Mucosa of descending colon (tissue), 3 donors: ENCODE measurements around the gene ABCC4. TPM values are rescaled to one million over a fixed set of nuclear protein-coding genes. Genes with fewer than 3 reads are reported as not detected.

Source experiments
- ATAC-seq: fragments of 200-7000 bp; cut with Tn5 transposase; one replicate; pipeline ENCODE4 v1.9.1; 2020; ENCODE audit warnings: mild to moderate bottlenecking, moderate library complexity
- DNase-seq, 3 donors: peaks; one replicate each; pipeline ENCODE4 v3.0.0-alpha.2; 2020
- H3K36me3 ChIP-seq: fragments of 200-600 bp; one replicate; pipeline ENCODE4 v1.8.0; 2021; ENCODE audit warnings: low read depth, mild to moderate bottlenecking
- H3K4me1 ChIP-seq: fragments of 200-600 bp; one replicate; pipeline ENCODE4 v1.8.0; 2021; ENCODE audit warnings: low read depth, mild to moderate bottlenecking
- H3K4me3 ChIP-seq: fragments of 200-600 bp; one replicate; pipeline ENCODE4 v1.8.0; 2021; ENCODE audit warnings: mild to moderate bottlenecking
- H3K9me3 ChIP-seq: fragments of 200-600 bp; one replicate; pipeline ENCODE4 v1.8.0; 2021; ENCODE audit warnings: mild to moderate bottlenecking
- CTCF ChIP-seq: fragments of 200-600 bp; IDR thresholded peaks from one replicate; pipeline ENCODE4 v1.8.0; 2022; ENCODE audit warnings: antibody characterized with exemption, mild to moderate bottlenecking
- intact Hi-C, 2 donors: fragments of 100-400 bp; cut with DNase I in 1 of 2; cut with micrococcal nuclease in 1 of 2; formaldehyde crosslinking; loops; one replicate each; pipeline versions ENCODE4 v1.11.0 to v1.11.1; 2022; cut with DNase I, micrococcal nuclease
- total RNA-seq, 3 donors: library from RNA; stranded (reverse); fragmentation: NEBNext Ultra II Directional in 2 of 3; extraction: Animal tissue kit (Norgen Biotek cat#: 25700) in 2 of 3; gene quantifications; one replicate each; pipeline versions ENCODE4 v1.2.1 to v1.2.4, GENCODE V29; 2021 to 2023
- donor health status: DM: no; HTN: no; CAD: no; lungs with moderate emphysema.
- donor health status: DM: no; HTN: no; CAD: no.
- donor health status: DM: no; HTN: yes; CAD: no.

Gene ABCC4
- total RNA-seq, 3 donors from 2014 or later = 19.3 to 35.1 (median 30.2) TPM

- DNase-seq = no peak
- Histone ChIP-seq H3K9me3 (no peaks in the 10 kb centered on the region), H3K36me3 (no peaks in the 10 kb centered on the region), H3K4me1 (no peaks in the 10 kb centered on the region), H3K4me3 (no peak overlapping the region)
- TF ChIP-seq CTCF = no peak
- intact Hi-C loops = no loop called here
- no peak for ATAC-seq
Measured at GRCh38 chr13:95253033-95253432, 48.2 kb downstream of the ABCC4 start.

GRCh38 chr13:95251641-95252040 is 49.6 kb downstream of the ABCC4 start:
- DNase-seq = no peak
- no peaks in the 10 kb centered on the region for H3K36me3 ChIP-seq
- ATAC-seq = no peak
- no peak overlapping the region for H3K4me3 ChIP-seq
- intact Hi-C loops = no loop called here
- H3K4me1 ChIP-seq = no peaks in the 10 kb centered on the region
- TF ChIP-seq CTCF = no peak
- H3K9me3 ChIP-seq = no peaks in the 10 kb centered on the region

GRCh38 chr13:95250961-95251360 is 50.3 kb downstream of the ABCC4 start:
- TF ChIP-seq CTCF = no peak
- intact Hi-C loops = no loop called here
- ATAC-seq = no peak
- DNase-seq = no peak
- H3K9me3 ChIP-seq = no peaks in the 10 kb centered on the region
- H3K4me3 ChIP-seq = no peak overlapping the region
- H3K4me1 ChIP-seq = peaks cover 6% of the 10 kb centered on the region
- no peaks in the 10 kb centered on the region for H3K36me3 ChIP-seq

- H3K9me3 ChIP-seq = no peaks in the 10 kb centered on the region
- no peak overlapping the region for H3K4me3 ChIP-seq
- peaks cover 7% of the 10 kb centered on the region for H3K4me1 ChIP-seq
- no peak for TF ChIP-seq CTCF
- intact Hi-C loops = no loop called here
- ATAC-seq = no peak
- DNase-seq = no peak
- no peaks in the 10 kb centered on the region for H3K36me3 ChIP-seq
Measured at GRCh38 chr13:95248953-95249352, 52.3 kb downstream of the ABCC4 start.

- peaks cover 7% of the 10 kb centered on the region for H3K4me1 ChIP-seq
- no peaks in the 10 kb centered on the region for H3K9me3 ChIP-seq
- H3K4me3 ChIP-seq = no peak overlapping the region
- DNase-seq = no peak
- no peak for TF ChIP-seq CTCF
- no peaks in the 10 kb centered on the region for H3K36me3 ChIP-seq
- intact Hi-C loops = no loop called here
- ATAC-seq = no peak
Measured at GRCh38 chr13:95247852-95248251, 53.4 kb downstream of the ABCC4 start.

GRCh38 chr13:95247171-95247570 is 54.1 kb downstream of the ABCC4 start:
- H3K9me3 ChIP-seq = no peaks in the 10 kb centered on the region
- intact Hi-C loops = no loop called here
- no peak for TF ChIP-seq CTCF
- DNase-seq = no peak
- ATAC-seq = no peak
- H3K4me3 ChIP-seq = no peak overlapping the region
- no peaks in the 10 kb centered on the region for H3K36me3 ChIP-seq
- H3K4me1 ChIP-seq = peaks cover 7% of the 10 kb centered on the region
